Jurkat, Clone E6-1 (cell line): Measurements from ENCODE around the gene EBPL.

Experiments used
- DNase-seq: peaks from one replicate; pipeline ENCODE4 v3.0.0-alpha.2; 2011; ENCODE audit warnings: low read depth, low spot score
- H3K4me3 ChIP-seq: 2 replicates; pipeline ENCODE4 v1.5.1; 2011; ENCODE audit warnings: mild to moderate bottlenecking, low read length, control low read depth, moderate library complexity

The EBPL gene

GRCh38 chr13:49678191-49678914 lies 12.9 kb downstream of the EBPL start:
- DNase-seq: no peak
- H3K4me3 ChIP-seq: no peak overlapping the region

DNA sequence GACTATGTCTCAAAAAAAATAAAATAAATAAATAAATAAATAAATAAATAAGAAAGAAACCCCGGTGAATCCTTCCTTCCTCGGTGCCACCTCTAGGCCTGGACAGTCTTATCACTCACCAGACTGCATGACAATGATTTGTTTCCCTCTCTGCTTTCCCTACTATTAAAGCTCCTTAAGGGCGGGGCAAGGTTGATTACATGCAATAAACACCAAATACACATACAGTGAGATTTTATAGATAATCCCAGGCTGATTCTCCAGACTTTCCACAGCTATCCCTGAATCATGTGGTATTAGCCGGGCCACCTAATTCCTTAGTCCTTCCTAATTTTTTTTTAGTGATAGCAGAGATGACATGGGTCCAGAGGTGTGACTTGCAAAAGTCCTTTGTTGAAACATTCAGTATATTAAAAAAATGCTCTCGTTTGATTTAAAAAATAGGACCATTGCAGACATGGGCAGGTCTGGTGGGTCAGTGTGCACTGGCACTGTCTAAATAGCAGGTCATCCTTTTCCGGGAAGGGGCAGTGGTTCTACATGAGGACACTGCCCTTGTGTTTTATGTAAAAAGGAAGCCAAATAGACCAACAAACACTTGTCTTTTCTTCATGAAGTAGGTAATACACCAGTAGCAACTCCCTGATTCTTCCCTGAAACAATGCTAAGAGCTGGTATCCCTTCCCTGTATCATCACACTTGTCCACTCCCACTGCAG lies 14.5 kb downstream of the EBPL start:
- no peak overlapping the region for H3K4me3 ChIP-seq
- DNase-seq: no peak

DNA sequence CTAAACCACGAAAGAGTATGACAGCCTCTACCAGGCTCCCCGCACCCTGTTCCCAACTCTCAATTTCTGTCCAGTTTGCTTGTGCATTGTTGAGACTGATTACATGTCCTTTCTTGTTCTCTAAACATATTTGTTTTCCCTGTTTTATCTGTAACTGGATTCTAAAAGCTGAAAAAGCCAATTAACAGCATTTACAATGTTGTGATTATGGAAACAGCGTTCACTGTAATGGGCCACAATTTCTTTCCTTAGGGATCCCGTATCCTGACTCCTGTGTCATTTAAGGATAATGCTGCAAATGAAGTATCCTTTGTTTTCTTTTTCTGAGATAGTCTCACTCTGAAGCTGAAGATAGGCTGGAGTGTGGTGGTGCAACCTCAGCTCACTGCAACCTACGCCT lies 20.5 kb downstream of the EBPL start:
- no peak for DNase-seq
- H3K4me3 ChIP-seq: no peak overlapping the region

GRCh38 chr13:49669735-49670309 lies 21.5 kb downstream of the EBPL start:
- DNase-seq: no peak
- no peak overlapping the region for H3K4me3 ChIP-seq

- H3K4me3 ChIP-seq: no peak overlapping the region
- DNase-seq: no peak
Observed at GRCh38 chr13:49667773-49668172, 23.5 kb downstream of the EBPL start.

DNA sequence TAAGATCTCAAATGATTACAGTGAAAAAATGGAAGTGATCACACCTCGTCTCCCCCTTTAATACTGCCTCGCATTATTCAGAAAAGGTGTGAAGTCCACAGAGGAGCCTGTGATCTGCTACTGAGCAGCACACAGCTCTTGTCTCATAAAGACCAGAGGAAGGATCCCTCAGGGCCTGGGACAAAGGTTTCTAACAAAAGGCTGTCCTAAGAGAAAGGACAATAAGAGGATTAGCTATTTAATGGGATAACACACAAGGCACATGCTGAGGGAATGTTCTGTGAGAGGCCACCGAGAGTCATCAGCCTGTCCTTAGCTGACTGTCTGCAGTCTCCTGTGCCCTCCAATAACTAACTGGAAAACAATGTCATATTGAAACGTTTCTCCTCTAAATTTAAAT lies 26.7 kb downstream of the EBPL start:
- no peak overlapping the region for H3K4me3 ChIP-seq
- no peak for DNase-seq

GRCh38 chr13:49657241-49657641 lies 34.0 kb downstream of the EBPL start:
- no peak for DNase-seq
- H3K4me3 ChIP-seq: no peak overlapping the region

DNA sequence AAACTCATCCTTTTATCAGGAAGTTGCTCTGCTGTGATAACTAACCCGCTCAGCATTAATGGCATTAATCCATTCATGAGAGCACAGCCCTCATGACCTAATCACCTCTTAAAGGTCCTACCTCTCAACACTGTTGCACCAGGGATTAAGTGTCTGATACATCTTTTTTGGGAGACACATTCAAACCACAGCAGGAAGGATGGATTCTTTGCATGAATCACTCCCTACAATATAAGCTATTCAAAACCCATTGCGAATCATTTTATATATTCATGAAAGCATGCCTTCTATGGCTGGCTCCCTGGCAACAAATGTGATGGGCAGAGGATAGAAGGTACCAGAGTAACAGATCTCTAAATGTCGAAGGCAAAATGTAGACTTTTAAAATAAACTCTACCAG lies 35.4 kb downstream of the EBPL start:
- H3K4me3 ChIP-seq: no peak overlapping the region
- DNase-seq: no peak

DNA sequence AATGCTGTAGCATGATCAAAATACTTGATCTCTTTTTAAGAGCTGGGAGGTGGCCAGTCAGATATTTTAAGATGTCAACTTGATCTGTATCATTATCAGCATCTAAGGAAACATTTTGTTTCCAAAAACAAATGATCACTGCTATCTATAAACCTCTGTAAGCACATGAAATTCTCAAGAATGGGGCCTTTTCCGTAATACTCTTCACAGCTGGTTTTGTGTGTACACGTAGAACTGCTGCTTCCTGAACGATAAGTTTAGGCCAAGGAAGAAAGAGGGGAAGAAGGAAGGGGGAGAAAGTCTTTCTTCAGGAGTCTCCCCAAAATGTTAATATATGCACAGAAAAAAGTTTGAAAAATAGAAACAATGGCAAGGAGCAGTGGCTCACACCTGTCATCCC lies 37.3 kb downstream of the EBPL start:
- no peak for DNase-seq
- no peak overlapping the region for H3K4me3 ChIP-seq

GRCh38 chr13:49653478-49653877 lies 37.8 kb downstream of the EBPL start:
- no peak overlapping the region for H3K4me3 ChIP-seq
- DNase-seq: no peak

GRCh38 chr13:49652355-49653305 lies 38.7 kb downstream of the EBPL start:
- peak; percentile 8 for DNase-seq
- no peak overlapping the region for H3K4me3 ChIP-seq

DNA sequence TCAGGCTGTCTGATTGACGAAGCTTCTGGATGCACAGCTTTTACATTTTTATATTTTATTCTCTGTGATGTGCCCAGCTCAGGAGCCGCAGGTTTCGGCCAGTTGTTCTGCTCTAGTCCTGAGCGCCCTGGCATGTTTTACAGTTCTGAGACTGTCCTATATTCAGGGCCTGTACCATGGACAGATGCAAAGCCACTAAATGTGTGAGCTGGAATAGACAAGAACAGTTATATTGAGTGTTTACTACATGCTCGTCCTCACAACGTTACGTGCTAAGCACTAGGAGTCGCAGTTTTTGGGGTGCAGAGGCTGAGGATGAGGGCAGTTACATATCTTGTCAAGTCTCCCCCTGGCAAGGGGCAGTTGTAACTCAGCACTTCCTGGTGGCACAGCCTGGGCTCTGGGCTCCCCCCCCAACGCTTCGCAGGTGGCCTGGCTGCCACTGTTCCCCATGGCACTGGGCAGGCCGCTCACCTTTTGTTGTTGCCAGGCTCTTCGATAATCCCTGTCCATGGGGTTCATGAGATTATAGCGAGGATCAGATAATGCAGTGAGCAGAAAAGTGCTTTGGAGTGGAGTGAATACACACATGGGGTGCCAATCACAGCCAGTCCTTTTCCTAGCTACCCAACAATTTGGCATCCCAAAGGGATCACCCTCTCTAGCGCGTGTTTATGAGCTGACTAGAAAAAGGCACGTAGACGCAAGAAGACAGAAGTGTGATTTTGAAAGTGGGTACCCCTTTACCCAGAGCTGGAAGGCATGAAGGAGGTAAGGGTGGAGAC lies 39.5 kb downstream of the EBPL start:
- DNase-seq: no peak
- no peak overlapping the region for H3K4me3 ChIP-seq

DNA sequence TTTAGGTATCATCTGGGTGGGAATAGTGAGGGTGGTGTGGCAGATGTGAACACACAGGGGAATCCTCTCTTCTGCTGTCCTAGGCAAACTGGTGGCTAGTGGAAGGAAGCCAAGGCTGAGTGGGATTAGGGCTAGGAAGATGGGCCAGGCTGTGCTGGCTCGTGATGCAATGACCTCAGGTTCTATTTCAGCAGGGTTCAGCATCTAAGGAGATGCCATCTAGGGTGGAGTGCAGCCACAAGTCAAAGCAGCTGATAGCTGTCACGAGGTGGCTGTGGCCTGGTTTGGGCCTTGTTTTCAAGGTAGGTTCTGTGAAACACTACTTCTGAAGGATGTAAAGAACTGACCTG lies 41.3 kb downstream of the EBPL start:
- DNase-seq: no peak
- no peak overlapping the region for H3K4me3 ChIP-seq

DNA sequence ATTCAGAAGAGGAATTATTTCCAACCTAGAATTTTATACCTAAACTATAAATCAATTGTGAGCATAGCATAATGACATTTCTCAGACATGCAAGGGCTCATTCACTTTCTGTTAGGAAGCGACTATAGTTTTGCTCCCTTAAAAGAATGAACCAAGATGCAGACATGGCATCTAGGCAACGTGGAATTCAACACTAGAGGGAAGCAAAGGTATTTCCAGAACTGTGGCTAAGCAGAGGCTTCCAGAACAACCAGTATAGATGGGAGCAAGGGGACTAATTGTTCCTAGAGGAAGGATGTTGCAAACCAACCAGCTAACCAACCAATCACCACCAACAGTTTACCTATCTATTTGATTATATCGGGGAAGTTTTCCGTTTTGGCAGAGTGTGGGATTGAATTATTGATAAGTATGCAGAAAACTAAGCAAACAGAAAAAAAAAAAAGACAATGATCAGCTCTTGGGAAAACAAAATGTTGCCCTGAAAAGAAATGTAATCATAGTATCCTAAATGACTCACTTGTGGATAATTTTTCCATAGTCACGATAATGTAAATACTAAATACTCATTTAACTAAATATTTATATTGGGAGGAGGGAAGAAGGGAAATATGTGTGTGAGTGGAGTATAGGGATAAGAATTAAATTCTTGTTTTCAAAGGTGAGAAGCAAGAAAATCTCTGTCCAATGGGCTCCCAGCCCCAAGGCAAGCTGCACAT lies 41.9 kb downstream of the EBPL start:
- no peak for DNase-seq
- H3K4me3 ChIP-seq: no peak overlapping the region

DNA sequence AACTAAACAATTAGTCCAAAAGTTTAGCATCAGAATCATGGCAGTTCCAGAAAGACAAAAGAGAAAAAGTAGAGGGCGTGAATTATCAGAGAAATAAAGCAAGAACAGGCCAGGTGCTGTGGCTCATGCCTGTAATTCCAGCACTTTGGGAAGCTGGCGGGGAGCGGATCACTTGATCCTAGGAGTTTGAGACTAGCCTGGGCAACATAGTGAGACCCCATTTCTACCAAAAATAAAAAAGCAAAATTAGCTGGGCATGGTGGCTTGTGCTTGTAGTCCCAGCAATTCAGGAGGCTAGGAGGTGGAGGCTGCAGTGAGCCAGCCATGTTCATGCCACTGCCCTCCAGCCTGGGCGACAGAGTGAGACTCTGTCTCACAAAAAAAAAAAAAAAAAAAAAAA lies 44.6 kb downstream of the EBPL start:
- no peak for DNase-seq
- no peak overlapping the region for H3K4me3 ChIP-seq

- no peak for DNase-seq
- H3K4me3 ChIP-seq: no peak overlapping the region
Observed at GRCh38 chr13:49645451-49645850, 45.8 kb downstream of the EBPL start.

DNA sequence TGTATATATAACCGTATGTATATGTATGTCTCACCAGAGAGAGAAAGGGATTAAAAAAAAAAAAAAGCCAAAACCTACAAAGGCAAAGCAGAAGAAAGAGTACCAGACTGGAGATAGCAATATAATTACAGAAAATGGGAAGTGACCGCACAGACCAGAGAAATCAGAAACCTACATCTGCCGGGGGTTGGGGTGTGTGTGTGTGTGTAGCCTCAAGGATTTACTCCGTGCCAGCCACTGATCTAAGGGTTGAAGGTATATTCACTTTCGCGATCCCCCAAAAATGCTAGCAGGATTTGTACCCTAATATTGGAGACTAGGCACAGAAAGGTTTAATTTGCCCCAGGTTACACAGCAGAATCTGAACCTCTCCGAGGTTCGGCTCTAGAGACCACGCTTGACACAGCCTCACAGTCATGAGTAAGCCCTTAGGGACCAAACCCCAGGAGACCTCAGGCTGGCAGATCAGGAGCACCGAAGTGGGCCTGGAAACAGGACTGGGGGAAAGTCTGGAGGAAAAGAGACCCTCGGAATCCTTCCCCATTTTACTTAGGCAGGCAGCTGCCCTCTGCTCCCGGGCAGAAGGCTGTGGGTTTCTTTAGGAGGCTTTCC lies 48.1 kb downstream of the EBPL start:
- H3K4me3 ChIP-seq: no peak overlapping the region
- no peak for DNase-seq

DNA sequence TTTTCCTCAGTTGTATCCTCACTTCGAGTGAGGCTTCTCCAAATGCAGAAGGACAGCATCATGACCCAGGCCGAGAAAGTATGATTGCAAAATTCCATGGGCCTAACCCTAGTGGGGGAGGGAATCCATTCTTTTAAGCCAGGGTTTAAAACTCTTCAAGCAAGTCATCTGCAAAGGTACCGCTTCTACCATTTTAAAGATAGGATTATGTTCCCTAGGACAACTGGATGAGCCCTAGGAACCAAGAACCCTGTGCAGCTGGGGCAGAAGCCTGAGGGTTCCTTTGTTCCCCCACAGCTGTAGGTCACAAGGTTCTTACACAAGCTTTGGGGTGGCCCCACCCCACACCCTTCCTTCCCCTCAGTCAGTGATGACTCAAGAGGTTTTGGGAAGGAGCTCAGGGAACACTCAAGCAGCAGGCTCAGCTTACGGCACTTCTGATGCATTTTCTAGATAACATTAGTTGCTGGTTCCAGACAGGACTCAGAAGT lies 49.4 kb downstream of the EBPL start:
- DNase-seq: no peak
- H3K4me3 ChIP-seq: no peak overlapping the region
